GM18505 (cell line): Measurements from ENCODE around the gene MAT1A.
"Not testable (repeated sequence)": the region's sequence is repeated elsewhere in the genome, so short reads cannot be mapped to it uniquely, and the experiment has no call there.

Experiments used
- ATAC-seq: cut with Tn5 transposase; IDR thresholded peaks from one replicate; pipeline ENCODE4 v1.9.1; 2021; ENCODE audit not compliant: unreplicated experiment
- POLR2A ChIP-seq: IDR thresholded peaks from 4 replicates; pipeline ENCODE4 v1.6.1; 2011; ENCODE audit warnings: borderline replicate concordance; ENCODE audit not compliant: insufficient read depth, insufficient read length; ENCODE audit errors: extremely low read depth

Gene MAT1A

DNA sequence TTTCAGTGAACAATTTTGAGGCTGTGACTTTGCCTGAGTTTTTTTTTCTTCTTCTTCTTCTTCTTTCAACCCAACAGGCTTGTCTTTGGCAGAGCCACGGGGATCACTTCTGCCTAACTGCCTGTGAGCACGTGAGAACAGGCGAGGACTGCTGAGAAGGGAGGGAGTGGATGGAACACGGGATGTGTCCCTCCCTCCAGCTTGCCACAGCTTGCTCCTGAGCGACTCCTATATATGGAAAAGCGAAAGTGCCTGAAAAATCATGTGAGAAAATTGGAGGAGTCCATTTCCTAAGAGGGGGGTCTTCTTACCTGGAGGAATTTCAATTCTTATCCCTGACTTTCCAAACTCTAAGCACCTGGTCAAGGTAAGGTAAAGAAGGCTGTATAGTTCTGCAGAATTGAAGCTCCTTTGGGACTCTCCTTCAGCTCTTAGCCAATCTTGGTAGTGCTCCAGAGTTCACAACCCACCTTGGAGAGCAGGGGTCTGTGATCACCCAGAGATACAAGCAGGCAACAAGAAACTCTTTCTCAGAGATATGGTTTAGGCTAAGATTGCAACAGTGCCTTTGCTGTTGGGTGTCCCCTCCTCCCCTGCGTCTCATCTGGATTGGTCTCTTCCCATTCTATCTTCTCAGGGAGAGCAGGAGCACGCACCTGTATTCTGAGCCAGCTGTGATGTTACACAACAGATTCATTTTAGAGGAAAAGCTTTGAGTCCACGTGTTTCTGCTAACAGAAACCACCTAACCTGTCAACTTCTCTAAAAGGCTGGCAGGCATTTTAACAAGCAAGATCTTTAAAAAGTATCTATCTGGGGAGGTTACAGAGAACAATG is at the start of gene MAT1A:
Gene MAT1A (minus strand): TSS at position 208 of the 837 bp plus-strand sequence. CDS start 235 bp downstream, outside the sequence.
- TF ChIP-seq POLR2A, result no peak
- no peak for ATAC-seq

- no peak for TF ChIP-seq POLR2A
- ATAC-seq, result no peak
These were observed 44.5 kb upstream of the MAT1A start for GRCh38 chr10:80333983-80334382.

GRCh38 chr10:80324891-80325364 is 35.5 kb upstream of the MAT1A start:
- no peak for TF ChIP-seq POLR2A
- ATAC-seq, result no peak

- TF ChIP-seq POLR2A, result no peak
- no peak for ATAC-seq
These were observed 34.6 kb upstream of the MAT1A start for GRCh38 chr10:80324086-80324485.

- TF ChIP-seq POLR2A, result no peak
- no peak for ATAC-seq
These were observed 33.9 kb upstream of the MAT1A start for GRCh38 chr10:80323311-80323710.

DNA sequence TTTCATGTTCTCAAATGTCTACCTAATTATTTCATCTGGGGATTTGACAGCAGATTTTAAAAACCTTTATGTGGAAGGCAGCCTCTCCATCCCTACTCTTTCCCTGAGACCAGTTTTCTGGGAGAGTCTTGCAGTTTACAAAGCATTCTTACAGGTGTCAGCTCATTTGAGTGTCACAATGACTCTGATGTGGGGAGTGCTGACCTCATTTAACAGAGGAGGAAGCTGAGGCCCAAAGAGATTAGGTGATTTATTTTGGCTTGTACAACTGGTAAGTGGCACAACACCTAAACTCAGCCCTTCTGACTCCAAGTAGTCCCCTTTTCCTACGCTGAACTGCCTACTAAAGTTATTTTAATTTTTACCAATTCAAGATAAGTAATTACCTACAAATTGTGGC is 33.3 kb upstream of the MAT1A start:
- TF ChIP-seq POLR2A, result no peak
- no peak for ATAC-seq

DNA sequence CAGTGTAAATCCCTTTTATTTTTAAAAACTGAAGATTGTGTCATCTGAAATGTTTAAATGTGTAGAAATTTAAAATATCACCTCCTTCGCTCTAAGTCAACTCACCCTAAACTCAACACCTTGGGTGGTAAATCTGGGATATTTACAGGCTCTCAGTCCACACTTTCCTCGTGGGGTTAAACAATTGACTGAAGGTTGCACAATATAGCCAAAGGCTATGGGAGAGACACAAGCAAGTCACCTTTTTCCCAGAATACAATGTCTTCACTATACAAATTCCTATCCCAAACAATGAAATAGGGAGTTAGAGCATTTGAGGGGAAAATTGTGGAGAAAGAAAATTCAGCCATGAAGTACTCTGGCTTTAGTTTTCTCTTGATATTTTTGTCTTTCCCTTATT is 32.7 kb upstream of the MAT1A start:
- ATAC-seq, result no peak
- TF ChIP-seq POLR2A, result no peak

- no peak for ATAC-seq
These were observed 31.7 kb upstream of the MAT1A start for GRCh38 chr10:80321183-80321582.

DNA sequence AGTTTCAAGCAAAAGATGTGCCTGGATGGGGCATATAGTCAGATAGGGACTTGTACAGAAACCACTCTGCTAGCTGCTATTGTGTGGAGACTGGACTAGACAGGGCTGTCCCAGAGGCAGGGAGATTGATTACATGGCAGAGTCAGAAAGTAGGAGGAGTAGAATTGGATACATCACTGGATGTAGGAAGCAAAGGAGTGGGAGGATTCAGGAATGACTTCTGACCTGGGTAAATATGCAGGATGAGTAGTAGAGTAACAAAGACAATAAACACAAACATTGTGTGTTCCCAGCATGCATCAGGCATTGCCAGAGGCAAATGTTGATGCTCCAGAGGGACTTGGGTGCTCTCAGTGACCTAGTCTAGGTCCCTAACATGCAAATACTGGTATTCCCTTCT is 30.9 kb upstream of the MAT1A start:
- TF ChIP-seq POLR2A, result no peak
- ATAC-seq, result no peak

More at GRCh38 chr10:80321183-80321582, 31.7 kb upstream of the MAT1A start:
- TF ChIP-seq POLR2A, result no peak

- TF ChIP-seq POLR2A, result no peak
- no peak for ATAC-seq
These were observed 30.4 kb upstream of the MAT1A start for GRCh38 chr10:80319725-80320290.

- no peak for TF ChIP-seq POLR2A
- ATAC-seq, result no peak
These were observed 29.9 kb upstream of the MAT1A start for GRCh38 chr10:80319318-80319717.

DNA sequence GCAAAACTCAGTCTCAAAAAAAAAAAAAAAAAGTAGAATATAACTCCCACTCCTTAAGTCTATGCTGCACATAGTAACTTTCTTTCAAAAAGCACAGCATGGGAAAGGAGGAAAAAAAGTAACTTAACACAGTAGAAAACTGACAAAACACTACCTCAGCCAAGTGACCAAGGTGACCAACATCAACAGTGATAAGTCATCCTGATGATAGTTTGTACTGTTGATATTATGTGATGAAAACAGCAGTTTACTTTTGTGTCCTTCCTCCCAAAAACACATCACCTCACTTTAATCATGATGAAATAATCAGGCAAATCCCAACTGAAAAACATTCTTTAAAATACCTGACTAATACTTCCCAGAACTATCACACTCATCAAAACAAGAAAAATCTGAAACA is 29.3 kb upstream of the MAT1A start:
- TF ChIP-seq POLR2A, result no peak
- ATAC-seq, result no peak

DNA sequence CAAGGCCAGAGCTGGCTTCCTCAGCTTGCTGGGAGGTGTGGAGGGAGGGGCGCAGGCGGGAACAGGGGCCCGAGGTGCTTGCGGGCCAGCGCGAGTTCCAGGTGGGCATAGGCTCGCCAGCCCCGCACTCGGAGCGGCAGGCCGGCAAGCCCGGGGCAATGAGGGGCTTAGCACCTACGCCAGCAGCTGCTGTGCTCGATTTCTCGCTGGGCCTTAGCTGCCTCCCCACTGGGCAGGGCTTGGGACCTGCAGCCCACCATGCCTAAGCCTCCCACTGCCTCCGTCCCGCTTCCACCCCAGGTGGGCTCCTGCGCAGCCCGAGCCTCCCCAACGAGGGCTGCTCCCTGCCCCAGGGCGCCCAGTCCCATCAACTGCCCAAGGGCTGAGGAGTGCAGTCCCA is 25.9 kb upstream of the MAT1A start:
- ATAC-seq, result no peak
- TF ChIP-seq POLR2A, result no peak

DNA sequence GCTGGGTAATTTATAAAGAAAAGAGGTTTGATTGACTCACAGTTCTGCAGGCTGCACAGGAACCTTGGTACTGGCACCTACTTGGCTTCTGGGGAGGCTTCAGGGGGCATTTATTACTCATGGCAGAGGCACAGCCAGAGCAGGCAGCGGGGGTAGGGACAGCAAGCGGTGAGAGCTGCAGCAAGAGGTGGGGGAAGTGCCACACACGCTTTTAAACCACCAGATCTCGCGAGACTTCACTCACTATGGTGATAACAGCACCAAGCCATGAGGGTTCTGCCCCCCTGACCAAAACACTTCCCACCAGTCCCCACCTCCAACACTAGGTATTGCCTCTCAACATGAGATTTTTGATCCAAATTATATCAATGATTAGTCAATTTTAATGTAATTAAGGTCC is 24.1 kb upstream of the MAT1A start:
- TF ChIP-seq POLR2A, result no peak
- no peak for ATAC-seq

DNA sequence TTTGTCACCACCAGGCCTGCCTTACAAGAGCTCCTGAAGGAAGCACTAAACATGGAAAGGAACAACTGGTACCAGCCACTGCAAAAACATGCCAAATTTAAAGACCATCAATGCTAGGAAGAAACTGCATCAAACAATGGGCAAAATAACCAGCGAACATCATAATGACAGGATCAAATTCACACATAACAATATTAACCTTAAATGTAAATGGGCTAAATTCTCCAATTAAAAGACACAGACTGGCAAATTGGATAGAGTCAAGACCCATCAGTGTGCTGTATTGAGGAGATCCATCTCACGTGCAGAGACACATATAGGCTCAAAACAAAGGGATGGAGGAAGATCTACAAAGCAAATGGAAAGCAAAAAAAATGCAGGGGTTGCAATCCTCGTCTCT is 16.5 kb upstream of the MAT1A start:
- ATAC-seq, result not testable (repeated sequence)

DNA sequence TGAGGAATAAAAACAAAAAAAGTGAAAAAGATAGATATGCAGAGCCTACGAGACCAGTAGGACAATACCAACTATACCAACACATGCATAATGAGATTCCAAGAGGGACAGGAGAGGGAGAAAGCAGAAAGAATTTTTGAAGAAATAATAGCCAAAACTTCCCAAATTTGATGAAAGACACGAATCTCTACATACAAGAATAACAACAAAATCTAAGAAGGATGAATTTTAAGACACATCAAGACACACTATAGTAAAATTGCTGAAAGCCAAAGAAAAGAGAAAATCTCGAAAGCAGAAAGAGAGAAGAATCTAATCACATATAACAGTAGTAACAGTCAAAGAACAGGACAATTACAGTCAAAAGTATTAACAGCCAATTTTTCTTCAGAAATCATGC is 7.5 kb upstream of the MAT1A start:
- no peak for ATAC-seq
- TF ChIP-seq POLR2A, result no peak
